Naive thymus-derived CD4-positive, alpha-beta T cell (primary cell): ENCODE data around the gene ERVK3-1. TPM values are rescaled to one million over a fixed set of nuclear protein-coding genes. Genes with fewer than 3 reads are reported as not detected.
A peak's percentile ranks its signal among the peaks of the same experiment; 100 is the strongest.

ENCODE experiments used
- ATAC-seq: fragments of 150-1000 bp; cut with Tn5 transposase; 2 replicates; pipeline ENCODE4 v1.10.0; 2021; ENCODE audit warnings: mild to moderate bottlenecking, moderate library complexity
- CTCF ChIA-PET: fragments of 350-600 bp; sonication (Branson Sonifier 250); formaldehyde crosslinking; loops from one replicate; lab custom pipeline; 2021; ENCODE audit warnings: antibody characterized with exemption; lab: Charles Lee
- POLR2A ChIA-PET: fragments of 350-600 bp; sonication (Branson Sonifier 250); formaldehyde crosslinking; loops from one replicate; lab custom pipeline; 2021; ENCODE audit warnings: antibody characterized with exemption, inconsistent platforms; lab: Charles Lee
- DNase-seq, 9 donors: peaks; one replicate each; pipeline versions ENCODE4 v3.0.0 to v3.0.0-alpha.2; 2020 to 2022; ENCODE audit warnings: mixed read lengths in 1 of 9
- H3K27ac ChIP-seq: one replicate; pipeline ENCODE4 v1.7.0; 2013; ENCODE audit warnings: mild to moderate bottlenecking, low read depth, low read length, moderate library complexity
- H3K27me3 ChIP-seq, 2 donors: one replicate each; pipeline ENCODE4 v1.7.0; 2013; ENCODE audit warnings: low read length in 2 of 2, mild to moderate bottlenecking in 2 of 2, moderate library complexity in 2 of 2; ENCODE audit not compliant: control insufficient read depth in 2 of 2, insufficient read depth in 2 of 2
- H3K36me3 ChIP-seq, 3 experiments: 1 replicate in 2 of 3; 2 replicates in 1 of 3; pipeline ENCODE4 v1.7.0; 2013; ENCODE audit warnings: low read length in 3 of 3, mild to moderate bottlenecking in 3 of 3, moderate library complexity in 1 of 3; ENCODE audit not compliant: insufficient read depth in 3 of 3, control insufficient read depth in 2 of 3
- H3K4me1 ChIP-seq, 2 donors: one replicate each; pipeline ENCODE4 v1.7.0; 2013; ENCODE audit warnings: low read length in 2 of 2, mild to moderate bottlenecking in 2 of 2, moderate library complexity in 1 of 2; ENCODE audit not compliant: control insufficient read depth in 2 of 2, insufficient read depth in 2 of 2
- H3K4me3 ChIP-seq: 2 replicates; pipeline ENCODE4 v1.7.0; 2013; ENCODE audit warnings: mild to moderate bottlenecking, low read length
- H3K9me3 ChIP-seq, 3 experiments: 1 replicate in 2 of 3; 2 replicates in 1 of 3; pipeline ENCODE4 v1.7.0; 2013; ENCODE audit warnings: low read length in 3 of 3; ENCODE audit not compliant: control insufficient read depth in 2 of 3
- H3K27ac Mint-ChIP-seq, 9 donors: one replicate each; pipeline ENCODE4 v1.8.0; 2020 to 2022; ENCODE audit warnings: mixed read lengths in 9 of 9, mild to moderate bottlenecking in 8 of 9, moderate library complexity in 5 of 9, inconsistent platforms in 2 of 9
- H3K27me3 Mint-ChIP-seq, 5 donors: one replicate each; pipeline ENCODE4 v1.8.0; 2021 to 2022; ENCODE audit warnings: mixed read lengths in 5 of 5, mild to moderate bottlenecking in 1 of 5
- H3K36me3 Mint-ChIP-seq, 5 donors: one replicate each; pipeline ENCODE4 v1.8.0; 2020 to 2022; ENCODE audit warnings: mixed read lengths in 5 of 5, mild to moderate bottlenecking in 3 of 5, inconsistent platforms in 1 of 5
- H3K4me1 Mint-ChIP-seq, 7 donors: one replicate each; pipeline ENCODE4 v1.8.0; 2020 to 2022; ENCODE audit warnings: mixed read lengths in 7 of 7, mild to moderate bottlenecking in 3 of 7, inconsistent platforms in 1 of 7
- H3K4me3 Mint-ChIP-seq, 10 donors: one replicate each; pipeline ENCODE4 v1.8.0; 2020 to 2022; ENCODE audit warnings: mild to moderate bottlenecking in 10 of 10, mixed read lengths in 10 of 10, moderate library complexity in 6 of 10, inconsistent platforms in 2 of 10
- H3K9me3 Mint-ChIP-seq, 11 donors: one replicate each; pipeline ENCODE4 v1.8.0; 2020 to 2022; ENCODE audit warnings: mixed read lengths in 11 of 11, mild to moderate bottlenecking in 4 of 11, inconsistent platforms in 1 of 11, moderate library complexity in 1 of 11
- intact Hi-C, 2 donors: fragments of 100-400 bp; cut with micrococcal nuclease; formaldehyde crosslinking; loops; one replicate each; pipeline ENCODE4 v1.15.1; 2023
- microRNA-seq: library from miRNA; unstranded; fragments of <30 nt; microRNA quantifications from one replicate; pipeline ENCODE4 v1.2.0, GENCODE V29; 2022; ENCODE audit warnings: borderline microRNAs expressed
- polyA plus RNA-seq, 2 donors: library from polyadenylated mRNA; unstranded; fragments of 300-500 nt; fragmentation: Illumina TruSeq; gene quantifications; one replicate each; pipeline ENCODE4 v1.2.3, GENCODE V29; 2021
- total RNA-seq, 6 experiments: library from RNA in 5 of 6; stranded (reverse) in 5 of 6; gene quantifications; 1 replicate in 5 of 6; 2 replicates in 1 of 6; pipeline ENCODE4 v1.2.3 and lab custom pipeline; 2021 to 2026

The ERVK3-1 gene
- total and polyA plus RNA-seq, 7 experiments from 2014 or later, result 59.7 to 122 (median 68.2) TPM

DNA sequence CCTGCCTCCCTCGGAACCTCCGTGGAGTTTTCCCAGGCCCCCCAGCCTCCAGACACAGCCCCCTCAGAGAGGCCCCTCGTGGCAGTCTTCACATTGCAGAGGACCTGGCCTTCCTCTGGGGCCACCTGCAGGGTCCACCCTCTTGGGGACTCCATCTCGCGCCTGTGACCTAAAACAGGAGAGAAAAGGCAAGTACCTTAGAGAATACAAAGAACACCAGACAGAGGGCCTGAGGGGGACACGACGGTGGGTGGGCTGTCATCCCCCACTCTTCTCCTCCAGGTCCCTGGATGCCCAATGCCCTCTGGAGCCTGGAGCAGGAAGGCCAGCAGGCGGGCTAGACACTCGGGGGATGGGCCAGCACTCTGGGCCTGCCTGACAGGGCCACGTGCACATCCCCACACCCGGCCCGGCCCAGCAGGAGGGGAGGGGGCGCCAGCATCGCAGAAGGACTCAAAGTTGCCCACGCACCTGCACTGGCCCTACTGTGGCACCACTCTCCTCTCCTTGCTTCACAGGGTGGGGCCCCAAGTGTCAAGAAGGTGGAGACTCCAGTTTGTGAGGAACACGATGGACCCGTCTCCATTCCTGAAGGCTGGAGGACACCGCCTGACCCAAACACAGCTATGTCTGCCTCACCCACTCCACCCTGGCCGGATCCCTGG, 52.4 kb downstream of the ERVK3-1 start:
- H3K9me3 Mint-ChIP-seq, result no peaks in the 10 kb centered on the region
- no peak overlapping the region for H3K27ac Mint-ChIP-seq
- peaks cover 7 to 32% (median 19%) of the 10 kb centered on the region in 7 donors for H3K4me1 Mint-ChIP-seq
- Histone ChIP-seq H3K4me1 (peaks cover 5 to 11% of the 10 kb centered on the region in 2 donors), H3K27me3 (no peaks in the 10 kb centered on the region), H3K9me3 (no peaks in the 10 kb centered on the region), H3K4me3 (no peak overlapping the region), H3K27ac (no peak overlapping the region), H3K36me3 (peaks cover 0 to 4% (median 0%) of the 10 kb centered on the region in 3 experiments)
- no peaks in the 10 kb centered on the region for H3K36me3 Mint-ChIP-seq
- intact Hi-C loops, result no loop called here
- ChIA-PET CTCF (no interaction called here), POLR2A (interaction anchor here (3.4 kb wide), 1 partner anchor 11 kb away, joined by 12 read pairs; no protein-coding TSS in a partner anchor)
- H3K27me3 Mint-ChIP-seq, result peaks cover 0 to 3% (median 0%) of the 10 kb centered on the region in 5 donors
- DNase-seq (no peak), ATAC-seq (no peak)
- peak overlapping the region in 5 of 10 donors; percentile 41 to 78 (median 49) for H3K4me3 Mint-ChIP-seq

DNA sequence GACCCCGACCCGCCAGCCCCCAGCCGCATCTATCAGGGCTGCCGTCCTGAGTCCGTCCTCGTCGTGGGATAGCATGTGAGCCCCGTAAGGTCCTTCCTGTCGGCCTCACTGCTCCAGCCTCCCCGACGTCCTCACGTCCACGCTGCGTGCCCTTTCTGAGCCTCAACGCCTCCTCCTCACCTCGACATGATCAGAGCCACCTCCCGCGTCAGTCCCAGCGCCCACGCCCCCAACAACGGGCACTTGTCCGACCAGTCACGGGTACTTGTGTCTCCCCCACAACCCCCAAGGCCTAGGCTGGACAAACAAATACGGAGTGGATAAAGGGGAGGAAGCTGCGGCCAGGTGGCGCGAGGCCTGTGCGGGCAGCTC, 56.7 kb downstream of the ERVK3-1 start:
- CTCF ChIA-PET, result interaction anchor here (0.6 kb wide), 1 partner anchor 29 kb away, joined by 3 read pairs; no protein-coding TSS in a partner anchor
- Histone ChIP-seq H3K36me3 (peaks cover 0 to 4% (median 0%) of the 10 kb centered on the region in 3 experiments), H3K4me1 (peaks cover 5 to 8% of the 10 kb centered on the region in 2 donors), H3K9me3 (no peaks in the 10 kb centered on the region), H3K27ac (peak overlapping the region; percentile 78), H3K4me3 (peak overlapping the region; percentile 99), H3K27me3 (no peaks in the 10 kb centered on the region)
- peak overlapping the region; percentile 89 to 99 (median 95) for H3K4me3 Mint-ChIP-seq
- peaks cover 7 to 23% (median 11%) of the 10 kb centered on the region in 7 donors for H3K4me1 Mint-ChIP-seq
- intact Hi-C loops, result loop anchor here (1.0 to 2.0 kb wide), 16 partner anchors 15 to 999 kb away; partner anchors contain the start of genes ERVK3-1 (in 2 of the 2), RPS5 (in 2 of the 2), ZNF132 (in 2 of the 2) and ZNF584 (in 2 of the 2)
- H3K36me3 Mint-ChIP-seq, result no peaks in the 10 kb centered on the region
- peaks cover 0 to 5% (median 0%) of the 10 kb centered on the region in 5 donors for H3K27me3 Mint-ChIP-seq
- no peaks in the 10 kb centered on the region for H3K9me3 Mint-ChIP-seq
- ATAC-seq, result peak; percentile 13
- DNase-seq, result peak in 1 of 9 donors; percentile 60
- POLR2A ChIA-PET, result interaction anchor here (1.2 to 5.1 kb wide), 13 partner anchors 11 to 178 kb away, joined by 4 to 34 read pairs (median 8); partner anchors contain the start of genes ERVK3-1, RPS5, ZNF274 and ZNF324
- H3K27ac Mint-ChIP-seq, result peak overlapping the region; percentile 71 to 96 (median 90)

DNA sequence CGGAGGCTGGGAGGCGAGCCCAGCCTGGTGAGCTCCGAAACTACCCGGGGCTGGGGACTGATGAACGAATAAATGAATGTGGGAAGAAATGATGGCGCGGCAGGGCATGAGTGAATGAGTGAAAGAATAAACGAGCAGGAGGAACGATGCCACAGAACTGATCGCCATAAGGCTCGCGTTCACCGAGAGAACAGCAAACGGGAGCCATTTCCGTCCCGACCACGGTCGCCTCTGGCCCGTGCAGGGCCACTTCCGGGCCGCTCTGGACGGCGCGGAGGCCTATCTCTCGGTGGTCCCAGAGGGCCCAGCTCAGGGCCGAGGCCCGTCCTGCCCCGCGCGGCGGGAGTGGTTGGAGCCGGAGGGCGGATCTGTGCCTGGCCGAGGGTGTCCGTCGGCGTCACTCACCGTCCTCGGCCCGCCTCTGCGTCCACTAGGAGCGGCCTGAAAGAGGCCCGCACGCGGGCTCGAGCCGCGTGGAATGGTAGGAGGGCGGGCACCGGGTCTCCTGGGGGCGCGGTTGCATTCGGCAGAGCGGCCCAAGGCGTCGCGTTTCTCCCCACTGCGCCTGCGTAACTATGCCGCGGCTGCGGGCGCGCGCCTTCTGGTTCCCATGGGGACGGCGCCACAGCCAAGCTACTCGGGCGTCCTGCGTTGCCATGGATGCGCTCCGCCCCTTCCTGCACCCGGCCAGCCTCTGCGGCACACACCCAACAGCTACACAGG, 57.3 kb downstream of the ERVK3-1 start, which contains the start of gene ZNF497:
ZNF497 (minus strand) TSS at position 480 of the 723 bp plus-strand sequence. CDS start 5,116 bp downstream, outside the sequence.
- Histone ChIP-seq H3K36me3 (peaks cover 0 to 4% (median 0%) of the 10 kb centered on the region in 3 experiments), H3K27me3 (no peaks in the 10 kb centered on the region), H3K4me1 (peaks cover 5 to 7% of the 10 kb centered on the region in 2 donors), H3K27ac (peak within 1 kb of the TSS; percentile 78), H3K4me3 (peak within 1 kb of the TSS; percentile 99), H3K9me3 (no peaks in the 10 kb centered on the region)
- ChIA-PET POLR2A (interaction anchor here (0.7 to 5.1 kb wide), 24 partner anchors 11 to 360 kb away, joined by 3 to 34 read pairs (median 4); partner anchors contain the start of genes ERVK3-1, RNF225, RPS5 and ZBTB45), CTCF (interaction anchor here (0.6 to 0.9 kb wide), 2 partner anchors 17 to 29 kb away, joined by 3 read pairs; no protein-coding TSS in a partner anchor)
- peaks cover 0 to 5% (median 0%) of the 10 kb centered on the region in 5 donors for H3K27me3 Mint-ChIP-seq
- peaks cover 7 to 21% (median 11%) of the 10 kb centered on the region in 7 donors for H3K4me1 Mint-ChIP-seq
- no peaks in the 10 kb centered on the region for H3K9me3 Mint-ChIP-seq
- H3K27ac Mint-ChIP-seq, result peak within 1 kb of the TSS; percentile 71 to 96 (median 90)
- H3K4me3 Mint-ChIP-seq, result peak within 1 kb of the TSS; percentile 89 to 99 (median 95)
- DNase-seq, result peak; percentile 91 to 96 (median 95)
- ATAC-seq, result peak; percentile 92
- intact Hi-C loops, result loop anchor here (1.0 to 2.0 kb wide), 16 partner anchors 15 to 999 kb away; partner anchors contain the start of genes ERVK3-1 (in 2 of the 2), RPS5 (in 2 of the 2), ZNF132 (in 2 of the 2) and ZNF584 (in 2 of the 2)
- no peaks in the 10 kb centered on the region for H3K36me3 Mint-ChIP-seq

DNA sequence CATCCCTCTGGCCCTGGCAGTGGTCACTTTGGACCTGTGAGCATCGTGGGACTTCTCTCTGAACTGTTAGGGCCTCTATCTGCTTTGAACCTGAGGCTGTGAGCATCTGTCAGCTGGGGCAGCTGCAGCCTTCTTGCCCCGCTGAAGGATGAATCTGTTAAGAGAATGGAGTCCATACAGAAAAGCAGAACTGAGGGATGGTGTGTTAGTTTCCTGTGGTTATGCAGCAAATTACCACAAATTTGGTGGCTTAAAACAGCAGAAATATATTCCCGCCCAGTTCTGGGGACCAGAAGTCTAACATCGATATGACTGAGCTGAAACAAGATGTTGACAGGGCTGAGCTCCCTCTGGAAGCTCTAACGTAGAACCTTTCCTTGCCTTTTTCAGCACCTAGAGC, 59.0 kb downstream of the ERVK3-1 start:
- no peak for ATAC-seq
- Histone ChIP-seq H3K27me3 (no peaks in the 10 kb centered on the region), H3K36me3 (peaks cover 0 to 4% (median 0%) of the 10 kb centered on the region in 3 experiments), H3K27ac (no peak overlapping the region), H3K4me1 (peaks cover 4 to 5% of the 10 kb centered on the region in 2 donors), H3K4me3 (no peak overlapping the region), H3K9me3 (no peaks in the 10 kb centered on the region)
- H3K27ac Mint-ChIP-seq, result no peak overlapping the region
- intact Hi-C loops, result no loop called here
- ChIA-PET POLR2A (interaction anchor here (1.0 to 5.1 kb wide), 6 partner anchors 9 to 181 kb away, joined by 3 to 34 read pairs (median 8); partner anchors contain the start of genes ZNF274 and ZSCAN22), CTCF (interaction anchor here (0.6 kb wide), 1 partner anchor 85 kb away, joined by 4 read pairs; no protein-coding TSS in a partner anchor)
- no peaks in the 10 kb centered on the region for H3K9me3 Mint-ChIP-seq
- peaks cover 0 to 2% (median 0%) of the 10 kb centered on the region in 5 donors for H3K27me3 Mint-ChIP-seq
- peaks cover 7 to 17% (median 11%) of the 10 kb centered on the region in 7 donors for H3K4me1 Mint-ChIP-seq
- no peak for DNase-seq
- peak overlapping the region in 6 of 10 donors; percentile 17 to 52 (median 35) for H3K4me3 Mint-ChIP-seq
- no peaks in the 10 kb centered on the region for H3K36me3 Mint-ChIP-seq

Small RNA genes within 50 kb of the gene (microRNA-seq; reads per million reads assigned to microRNA genes)
- gene MIR6806, result not detected

Other genes starting within 250 kb of the ERVK3-1 start
- gene ZNF135, start 246.1 kb upstream of the ERVK3-1 start, total RNA-seq, result 1 to 10 TPM in 4 of 5 experiments, under 1 TPM in 1; 0.07 to 2.9 (median 2.5) TPM
- gene ZNF135, start 246.1 kb upstream of the ERVK3-1 start, polyA plus RNA-seq, result 1 to 10 TPM; 1.8 to 3.3 TPM
- 100 to 1,000 TPM in 1 of 5 experiments, 10 to 100 TPM in 3, 1 to 10 TPM in 1; 8.2 to 100 (median 78.1) TPM for gene ZSCAN18, start 207.1 kb upstream of the ERVK3-1 start, total RNA-seq
- gene ZSCAN18, start 207.1 kb upstream of the ERVK3-1 start, polyA plus RNA-seq, result 10 to 100 TPM; 17.9 to 30.7 TPM
- gene ZNF329, start 154.6 kb upstream of the ERVK3-1 start, total RNA-seq, result 10 to 100 TPM in 3 of 5 experiments, 1 to 10 TPM in 2; 2.8 to 17.1 (median 15.1) TPM
- gene ZNF329, start 154.6 kb upstream of the ERVK3-1 start, polyA plus RNA-seq, result 10 to 100 TPM in 1 of 2 donors, 1 to 10 TPM in 1; 8.2 to 12.6 TPM
- gene ZNF274, start 122.3 kb upstream of the ERVK3-1 start, total RNA-seq, result 10 to 100 TPM; 20.1 to 91.1 (median 52.7) TPM
- gene ZNF274, start 122.3 kb upstream of the ERVK3-1 start, polyA plus RNA-seq, result 10 to 100 TPM; 41.7 to 53.9 TPM
- 10 to 100 TPM; 19.7 to 60.7 (median 42.1) TPM for gene ZNF544, start 76.5 kb upstream of the ERVK3-1 start, total RNA-seq
- gene ZNF544, start 76.5 kb upstream of the ERVK3-1 start, polyA plus RNA-seq, result 10 to 100 TPM; 21.6 to 30.8 TPM
- gene ZNF8, start 26.4 kb upstream of the ERVK3-1 start, total RNA-seq, result 10 to 100 TPM in 2 of 5 experiments, 1 to 10 TPM in 3; 5.2 to 10.5 (median 10.0) TPM
- gene ZNF8, start 26.4 kb upstream of the ERVK3-1 start, polyA plus RNA-seq, result 1 to 10 TPM in 1 of 2 donors, under 1 TPM in 1; 0.97 to 1.4 TPM
- gene ZSCAN22, start 21.6 kb downstream of the ERVK3-1 start, total RNA-seq, result 1 to 10 TPM; 1.1 to 6.0 (median 4.5) TPM
- 1 to 10 TPM; 1.3 to 3.6 TPM for gene ZSCAN22, start 21.6 kb downstream of the ERVK3-1 start, polyA plus RNA-seq
- 10 to 100 TPM in 3 of 5 experiments, 1 to 10 TPM in 2; 7.0 to 21.5 (median 12.4) TPM for gene A1BG, start 48.1 kb downstream of the ERVK3-1 start, total RNA-seq
- gene A1BG, start 48.1 kb downstream of the ERVK3-1 start, polyA plus RNA-seq, result 10 to 100 TPM; 38.0 to 60.1 TPM
- gene ZNF497, start 57.4 kb downstream of the ERVK3-1 start, total RNA-seq, result 1 to 10 TPM; 1.0 to 2.7 (median 1.8) TPM
- gene ZNF497, start 57.4 kb downstream of the ERVK3-1 start, polyA plus RNA-seq, result 1 to 10 TPM; 1.9 to 2.9 TPM
- 1 to 10 TPM; 1.4 to 4.3 (median 2.4) TPM for gene ZNF837, start 75.7 kb downstream of the ERVK3-1 start, total RNA-seq
- gene ZNF837, start 75.7 kb downstream of the ERVK3-1 start, polyA plus RNA-seq, result 10 to 100 TPM in 1 of 2 donors, 1 to 10 TPM in 1; 6.9 to 15.6 TPM
- 1,000 to 10,000 TPM in 4 of 5 experiments, 100 to 1,000 TPM in 1; 911 to 1,684 (median 1,502) TPM for gene RPS5, start 81.9 kb downstream of the ERVK3-1 start, total RNA-seq
- gene RPS5, start 81.9 kb downstream of the ERVK3-1 start, polyA plus RNA-seq, result 1,000 to 10,000 TPM; 1,774 to 1,925 TPM
- gene RNF225, start 90.3 kb downstream of the ERVK3-1 start, total RNA-seq, result under 1 TPM in 4 of 5 experiments, not detected in 1; 0.32 to 0.53 (median 0.50) TPM
- not detected for gene RNF225, start 90.3 kb downstream of the ERVK3-1 start, polyA plus RNA-seq
- gene ZNF584, start 103.3 kb downstream of the ERVK3-1 start, total RNA-seq, result 10 to 100 TPM in 1 of 5 experiments, 1 to 10 TPM in 4; 4.2 to 12.1 (median 8.8) TPM
- 1 to 10 TPM; 6.5 to 7.0 TPM for gene ZNF584, start 103.3 kb downstream of the ERVK3-1 start, polyA plus RNA-seq
- 10 to 100 TPM in 2 of 5 experiments, 1 to 10 TPM in 3; 1.2 to 12.9 (median 4.9) TPM for gene ZNF132, start 134.8 kb downstream of the ERVK3-1 start, total RNA-seq
- gene ZNF132, start 134.8 kb downstream of the ERVK3-1 start, polyA plus RNA-seq, result 1 to 10 TPM; 2.4 to 3.6 TPM
- gene ZNF324B, start 146.2 kb downstream of the ERVK3-1 start, total RNA-seq, result 10 to 100 TPM in 3 of 5 experiments, 1 to 10 TPM in 2; 9.1 to 13.9 (median 11.8) TPM
- 1 to 10 TPM; 1.7 to 3.5 TPM for gene ZNF324B, start 146.2 kb downstream of the ERVK3-1 start, polyA plus RNA-seq
- 10 to 100 TPM; 14.2 to 28.0 (median 23.4) TPM for gene ZNF324, start 161.7 kb downstream of the ERVK3-1 start, total RNA-seq
- 10 to 100 TPM in 1 of 2 donors, 1 to 10 TPM in 1; 9.3 to 20.8 TPM for gene ZNF324, start 161.7 kb downstream of the ERVK3-1 start, polyA plus RNA-seq
- gene ZNF446, start 171.0 kb downstream of the ERVK3-1 start, total RNA-seq, result 10 to 100 TPM in 4 of 5 experiments, 1 to 10 TPM in 1; 9.5 to 20.0 (median 15.1) TPM
- gene ZNF446, start 171.0 kb downstream of the ERVK3-1 start, polyA plus RNA-seq, result 1 to 10 TPM; 3.2 to 6.0 TPM
- gene SLC27A5, start 206.6 kb downstream of the ERVK3-1 start, total RNA-seq, result 10 to 100 TPM in 3 of 5 experiments, 1 to 10 TPM in 2; 5.9 to 14.1 (median 12.6) TPM
- gene SLC27A5, start 206.6 kb downstream of the ERVK3-1 start, polyA plus RNA-seq, result 10 to 100 TPM; 18.4 to 26.9 TPM
- 10 to 100 TPM in 3 of 5 experiments, 1 to 10 TPM in 2; 9.8 to 19.2 (median 17.0) TPM for gene ZBTB45, start 214.4 kb downstream of the ERVK3-1 start, total RNA-seq
- 1 to 10 TPM; 5.1 to 6.5 TPM for gene ZBTB45, start 214.4 kb downstream of the ERVK3-1 start, polyA plus RNA-seq
- gene TRIM28, start 238.7 kb downstream of the ERVK3-1 start, total RNA-seq, result 100 to 1,000 TPM; 396 to 564 (median 435) TPM
- gene TRIM28, start 238.7 kb downstream of the ERVK3-1 start, polyA plus RNA-seq, result 10 to 100 TPM; 55.3 to 88.8 TPM
- gene CHMP2A, start 249.7 kb downstream of the ERVK3-1 start, total RNA-seq, result 100 to 1,000 TPM in 1 of 5 experiments, 10 to 100 TPM in 4; 64.3 to 131 (median 71.2) TPM
- 100 to 1,000 TPM; 167 to 193 TPM for gene CHMP2A, start 249.7 kb downstream of the ERVK3-1 start, polyA plus RNA-seq